Endothelial cell (in vitro differentiated cells): ENCODE data around the gene BCAS4. TPM values are rescaled to one million over a fixed set of nuclear protein-coding genes. Genes with fewer than 3 reads are reported as not detected.
A peak's percentile ranks its signal among the peaks of the same experiment; 100 is the strongest.
"Not testable (repeated sequence)": the region's sequence is repeated elsewhere in the genome, so short reads cannot be mapped to it uniquely, and the experiment has no call there.

Experiments
- DNase-seq: peaks from one replicate; pipeline ENCODE4 v3.0.0; 2021; ENCODE audit warnings: low spot score
- H3K27ac Mint-ChIP-seq: one replicate; pipeline ENCODE4 v1.8.0; 2021; ENCODE audit warnings: mixed read lengths, inconsistent platforms; ENCODE audit not compliant: unreplicated experiment
- H3K27me3 Mint-ChIP-seq: one replicate; pipeline ENCODE4 v1.8.0; 2021; ENCODE audit warnings: mild to moderate bottlenecking, moderate library complexity, mixed read lengths, inconsistent platforms; ENCODE audit not compliant: unreplicated experiment
- H3K36me3 Mint-ChIP-seq: one replicate; pipeline ENCODE4 v1.8.0; 2021; ENCODE audit warnings: mild to moderate bottlenecking, low read depth, mixed read lengths, inconsistent platforms; ENCODE audit not compliant: unreplicated experiment
- H3K4me1 Mint-ChIP-seq: one replicate; pipeline ENCODE4 v1.8.0; 2021; ENCODE audit warnings: mild to moderate bottlenecking, mixed read lengths, inconsistent platforms; ENCODE audit not compliant: unreplicated experiment
- H3K4me3 Mint-ChIP-seq: one replicate; pipeline ENCODE4 v1.8.0; 2021; ENCODE audit warnings: mild to moderate bottlenecking, mixed read lengths, inconsistent platforms; ENCODE audit not compliant: unreplicated experiment
- H3K9me3 Mint-ChIP-seq: one replicate; pipeline ENCODE4 v1.8.0; 2021; ENCODE audit warnings: mixed read lengths, inconsistent platforms; ENCODE audit not compliant: unreplicated experiment
- CTCF ChIP-seq: fragments of 200-600 bp; sonication (generic); IDR thresholded peaks from one replicate; pipeline ENCODE4 v1.5.0; 2021; ENCODE audit warnings: antibody characterized with exemption; ENCODE audit not compliant: unreplicated experiment
- total RNA-seq: library from RNA; stranded (reverse); fragmentation: NEBNext Ultra II Directional; extraction: Animal tissue kit (Norgen Biotek cat#: 25700); gene quantifications from one replicate; pipeline ENCODE4 v1.2.1, GENCODE V29; 2021; ENCODE audit not compliant: unreplicated experiment

Gene BCAS4
- total RNA-seq, 1 donor from 2014 or later, result 7.6 TPM

- no peak for TF ChIP-seq CTCF
- Mint-ChIP-seq H3K27ac (no peak overlapping the region), H3K4me3 (peak overlapping the region; percentile 51), H3K4me1 (peaks cover 60% of the 10 kb centered on the region), H3K27me3 (peaks cover 12% of the 10 kb centered on the region), H3K36me3 (peaks cover 5% of the 10 kb centered on the region), H3K9me3 (no peaks in the 10 kb centered on the region)
- no peak for DNase-seq
Measured at GRCh38 chr20:50876063-50876685, 81.3 kb downstream of the BCAS4 start.

GRCh38 chr20:50876816-50877215 lies 82.0 kb downstream of the BCAS4 start:
- Mint-ChIP-seq H3K36me3 (peaks cover 5% of the 10 kb centered on the region), H3K4me1 (peaks cover 54% of the 10 kb centered on the region), H3K27ac (peak overlapping the region; percentile 41), H3K9me3 (no peaks in the 10 kb centered on the region), H3K27me3 (peaks cover 14% of the 10 kb centered on the region), H3K4me3 (no peak overlapping the region)
- no peak for DNase-seq
- TF ChIP-seq CTCF, result no peak

GRCh38 chr20:50877232-50877743 lies 82.4 kb downstream of the BCAS4 start:
- H3K4me1 Mint-ChIP-seq, result peaks cover 53% of the 10 kb centered on the region
- peak overlapping the region; percentile 92 for H3K27ac Mint-ChIP-seq
- H3K36me3 Mint-ChIP-seq, result peaks cover 5% of the 10 kb centered on the region
- H3K27me3 Mint-ChIP-seq, result peaks cover 11% of the 10 kb centered on the region
- peak overlapping the region; percentile 25 for H3K4me3 Mint-ChIP-seq
- H3K9me3 Mint-ChIP-seq, result no peaks in the 10 kb centered on the region
- TF ChIP-seq CTCF, result no peak
- DNase-seq, result no peak

- Mint-ChIP-seq H3K9me3 (no peaks in the 10 kb centered on the region), H3K4me3 (no peak overlapping the region), H3K36me3 (no peaks in the 10 kb centered on the region), H3K27ac (no peak overlapping the region), H3K27me3 (peaks cover 8% of the 10 kb centered on the region), H3K4me1 (peaks cover 34% of the 10 kb centered on the region)
- DNase-seq, result no peak
- no peak for TF ChIP-seq CTCF
Measured at GRCh38 chr20:50879649-50880550, 85.0 kb downstream of the BCAS4 start.

GRCh38 chr20:50881759-50882424 lies 87.0 kb downstream of the BCAS4 start:
- not testable (repeated sequence) for H3K4me3 Mint-ChIP-seq, H3K27me3 Mint-ChIP-seq, DNase-seq, H3K36me3 Mint-ChIP-seq, H3K27ac Mint-ChIP-seq, H3K9me3 Mint-ChIP-seq
- H3K4me1 Mint-ChIP-seq, result peaks cover 22% of the 10 kb centered on the region
